ENCODE data around the gene ZCCHC10.

DNA sequence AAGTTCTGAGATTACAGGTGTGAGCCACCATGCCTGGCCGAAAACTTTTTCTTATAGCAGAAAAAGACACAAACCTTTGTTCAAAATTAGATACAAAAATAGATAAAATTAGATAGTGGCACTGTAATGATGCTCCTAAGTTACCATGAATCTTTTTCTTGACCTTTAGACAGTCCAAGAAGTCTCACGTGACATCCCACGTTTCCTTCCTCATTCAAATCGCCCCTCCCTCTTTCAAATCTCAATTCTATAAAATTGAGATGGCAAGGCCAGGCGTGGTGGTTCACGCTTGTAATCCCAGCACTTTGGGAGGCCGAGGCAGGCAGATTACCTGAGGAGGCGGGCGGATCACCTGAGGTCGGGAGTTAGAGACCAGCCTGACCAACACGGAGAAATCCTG, 7.7 kb upstream of the ZCCHC10 start:
- no peak for TF ChIP-seq CTCF (IDR thresholded peaks at IDR 0.05; ENCODE audit: low read depth, low read length, poor library complexity, severe bottlenecking)
- TF ChIP-seq EZH2phosphoT487 (IDR thresholded peaks at IDR 0.05; ENCODE audit: borderline replicate concordance, low read length): no peak

All from DOHH2 (cell line).